Cortex of kidney (tissue), 1 donor: ENCODE measurements around the gene GNAO1.

ENCODE experiments used
- DNase-seq: peaks from one replicate; lab custom pipeline; 2025; lab: John Stamatoyannopoulos, UW

Gene GNAO1

GRCh38 chr16:56241596-56241995 lies 50.3 kb downstream of the GNAO1 start:
- DNase-seq = no peak

GRCh38 chr16:56242740-56243139 lies 51.5 kb downstream of the GNAO1 start:
- no peak for DNase-seq

- DNase-seq = no peak
These were observed 53.3 kb downstream of the GNAO1 start for GRCh38 chr16:56244612-56245011.

GRCh38 chr16:56245197-56245596 lies 53.9 kb downstream of the GNAO1 start:
- DNase-seq = no peak

- DNase-seq = no peak
These were observed 54.9 kb downstream of the GNAO1 start for GRCh38 chr16:56246051-56246817.

- DNase-seq = no peak
These were observed 55.7 kb downstream of the GNAO1 start for GRCh38 chr16:56247018-56247417.

GRCh38 chr16:56247808-56248207 lies 56.5 kb downstream of the GNAO1 start:
- no peak for DNase-seq

GRCh38 chr16:56252835-56253234 lies 61.5 kb downstream of the GNAO1 start:
- no peak for DNase-seq

GRCh38 chr16:56255904-56256303 lies 64.6 kb downstream of the GNAO1 start:
- no peak for DNase-seq

GRCh38 chr16:56257239-56257638 lies 66.0 kb downstream of the GNAO1 start:
- no peak for DNase-seq

GRCh38 chr16:56257666-56258342 lies 66.5 kb downstream of the GNAO1 start:
- DNase-seq = no peak

- DNase-seq = no peak
These were observed 67.5 kb downstream of the GNAO1 start for GRCh38 chr16:56258508-56259424.

- no peak for DNase-seq
These were observed 68.1 kb downstream of the GNAO1 start for GRCh38 chr16:56259425-56259779.

GRCh38 chr16:56260378-56261160 lies 69.3 kb downstream of the GNAO1 start:
- DNase-seq = no peak

- DNase-seq = no peak
These were observed 70.4 kb downstream of the GNAO1 start for GRCh38 chr16:56261656-56262055.

- DNase-seq = no peak
These were observed 70.9 kb downstream of the GNAO1 start for GRCh38 chr16:56262148-56262547.

- DNase-seq = no peak
These were observed 71.4 kb downstream of the GNAO1 start for GRCh38 chr16:56262551-56263245.

- DNase-seq = no peak
These were observed 72.7 kb downstream of the GNAO1 start for GRCh38 chr16:56263711-56264608.

- no peak for DNase-seq
These were observed 73.3 kb downstream of the GNAO1 start for GRCh38 chr16:56264609-56264972.

- no peak for DNase-seq
These were observed 73.9 kb downstream of the GNAO1 start for GRCh38 chr16:56265184-56265583.
